GM12892 (cell line): ENCODE data around the gene EXOC4.

ENCODE experiments used
- POLR2A ChIP-seq: IDR thresholded peaks from 2 replicates; pipeline ENCODE4 v1.6.1; 2011; ENCODE audit warnings: low read depth, low read length, control low read depth
- POLR2AphosphoS5 ChIP-seq: IDR thresholded peaks from 2 replicates; pipeline ENCODE4 v1.6.1; 2011; ENCODE audit warnings: low read depth, low read length, control low read depth
- TAF1 ChIP-seq: IDR thresholded peaks from 2 replicates; pipeline ENCODE4 v1.6.1; 2011; ENCODE audit warnings: low read depth, mild to moderate bottlenecking, control low read depth, low read length, borderline replicate concordance

- TF ChIP-seq POLR2A, result no peak
- no peak for TF ChIP-seq TAF1
- TF ChIP-seq POLR2AphosphoS5, result no peak
These were observed 722.3 kb downstream of the EXOC4 start for GRCh38 chr7:133975130-133975529.
